SW 1271 (cell line): Measurements from ENCODE around the gene SEMA3E.
"Not testable (repeated sequence)": the region's sequence is repeated elsewhere in the genome, so short reads cannot be mapped to it uniquely, and the experiment has no call there.

Experiments
- DNase-seq, 2 experiments: peaks; one replicate each; lab custom pipeline; 2025; lab: John Stamatoyannopoulos, UW

The SEMA3E gene

GRCh38 chr7:83452256-83452655 is 196.7 kb downstream of the SEMA3E start:
- DNase-seq, result no peak

GRCh38 chr7:83451501-83452045 is 197.4 kb downstream of the SEMA3E start:
- no peak for DNase-seq

GRCh38 chr7:83449781-83450180 is 199.2 kb downstream of the SEMA3E start:
- no peak for DNase-seq

GRCh38 chr7:83447681-83448080 is 201.3 kb downstream of the SEMA3E start:
- DNase-seq, result no peak

- DNase-seq, result no peak
Observed at GRCh38 chr7:83446102-83446669, 202.8 kb downstream of the SEMA3E start.

GRCh38 chr7:83442911-83443310 is 206.0 kb downstream of the SEMA3E start:
- no peak for DNase-seq

- no peak for DNase-seq
Observed at GRCh38 chr7:83439026-83439425, 209.9 kb downstream of the SEMA3E start.

- DNase-seq, result not testable (repeated sequence)
Observed at GRCh38 chr7:83430289-83430688, 218.7 kb downstream of the SEMA3E start.

GRCh38 chr7:83429493-83429892 is 219.4 kb downstream of the SEMA3E start:
- no peak for DNase-seq

GRCh38 chr7:83427884-83428283 is 221.1 kb downstream of the SEMA3E start:
- DNase-seq, result no peak

- DNase-seq, result no peak
Observed at GRCh38 chr7:83426325-83426724, 222.6 kb downstream of the SEMA3E start.

GRCh38 chr7:83419013-83419412 is 229.9 kb downstream of the SEMA3E start:
- no peak for DNase-seq

- no peak for DNase-seq
Observed at GRCh38 chr7:83415840-83416239, 233.1 kb downstream of the SEMA3E start.

GRCh38 chr7:83414947-83415346 is 234.0 kb downstream of the SEMA3E start:
- no peak for DNase-seq

- DNase-seq, result no peak
Observed at GRCh38 chr7:83413831-83414230, 235.1 kb downstream of the SEMA3E start.

- DNase-seq, result no peak
Observed at GRCh38 chr7:83413424-83413823, 235.5 kb downstream of the SEMA3E start.

GRCh38 chr7:83410989-83411591 is 237.8 kb downstream of the SEMA3E start:
- DNase-seq, result peak in 1 of 2 experiments; percentile 34

- no peak for DNase-seq
Observed at GRCh38 chr7:83394776-83395175, 254.2 kb downstream of the SEMA3E start.

GRCh38 chr7:83388436-83388835 is 260.5 kb downstream of the SEMA3E start:
- DNase-seq, result no peak

GRCh38 chr7:83366629-83367028 is 282.3 kb downstream of the SEMA3E start:
- peak in 1 of 2 experiments; percentile 30 for DNase-seq

- peak in 1 of 2 experiments; percentile 10 for DNase-seq
Observed at GRCh38 chr7:83365746-83366145, 283.2 kb downstream of the SEMA3E start.

- no peak for DNase-seq
Observed at GRCh38 chr7:83362871-83363550, 285.9 kb downstream of the SEMA3E start.

- no peak for DNase-seq
Observed at GRCh38 chr7:83359108-83359507, 289.8 kb downstream of the SEMA3E start.
